Osteoblast (primary cell): ENCODE results near the gene SLC6A18. TPM values are rescaled to one million over a fixed set of nuclear protein-coding genes. Genes with fewer than 3 reads are reported as not detected.

Experiments used
- DNase-seq: peaks from one replicate; pipeline ENCODE4 v3.0.0; 2011; ENCODE audit warnings: low spot score, mixed read lengths; ENCODE audit not compliant: insufficient read length; ENCODE audit errors: missing footprints
- H2AFZ ChIP-seq: 2 replicates; pipeline ENCODE4 v1.6.0; 2011; ENCODE audit warnings: mild to moderate bottlenecking, low read length
- H3K27ac ChIP-seq: 2 replicates; pipeline ENCODE4 v1.5.1; 2011; ENCODE audit warnings: mild to moderate bottlenecking, low read depth, low read length, moderate library complexity
- H3K27me3 ChIP-seq: 2 replicates; pipeline ENCODE4 v1.6.0; 2012; ENCODE audit warnings: mild to moderate bottlenecking, control low read depth, inconsistent platforms, low read length, moderate library complexity; ENCODE audit not compliant: insufficient read depth
- H3K36me3 ChIP-seq: 2 replicates; pipeline ENCODE4 v1.5.1; 2011; ENCODE audit warnings: mild to moderate bottlenecking, low read length, control low read depth, moderate library complexity; ENCODE audit not compliant: insufficient read depth
- H3K4me1 ChIP-seq: 2 replicates; pipeline ENCODE4 v1.5.1; 2011; ENCODE audit warnings: mild to moderate bottlenecking, low read length, control low read depth, moderate library complexity; ENCODE audit not compliant: insufficient read depth
- H3K4me2 ChIP-seq: 2 replicates; pipeline ENCODE4 v1.6.0; 2011; ENCODE audit warnings: mild to moderate bottlenecking, low read length; ENCODE audit not compliant: insufficient read depth
- H3K4me3 ChIP-seq: fragments of 200-600 bp; sonication (generic); 3 replicates; pipeline ENCODE4 v1.5.1; 2012; ENCODE audit warnings: mild to moderate bottlenecking, low read length, inconsistent platforms; ENCODE audit not compliant: insufficient read depth
- H3K79me2 ChIP-seq: 2 replicates; pipeline ENCODE4 v1.6.0; 2012; ENCODE audit warnings: mild to moderate bottlenecking, low read length, control low read depth, inconsistent platforms; ENCODE audit not compliant: insufficient read depth
- H3K9me3 ChIP-seq: 2 replicates; pipeline ENCODE4 v1.5.1; 2011; ENCODE audit warnings: low read depth, low read length, control low read depth
- H4K20me1 ChIP-seq: 2 replicates; pipeline ENCODE4 v1.6.0; 2012; ENCODE audit warnings: mild to moderate bottlenecking, low read length, control low read depth; ENCODE audit not compliant: insufficient read depth
- total RNA-seq: library from RNA; depleted of rRNA; stranded (reverse); fragments of >200 nt; gene quantifications from 2 replicates; pipeline ENCODE4 v1.2.3, GENCODE V29; 2012
- TF ChIP-seq, protein P1 (sequence below): IDR thresholded peaks from 2 replicates; pipeline ENCODE4 v1.5.1; 2011; ENCODE audit warnings: mild to moderate bottlenecking, low read depth, low read length, moderate library complexity; ENCODE audit errors: extremely low read depth

The SLC6A18 gene
- total RNA-seq, 1 donor: not detected

DNA sequence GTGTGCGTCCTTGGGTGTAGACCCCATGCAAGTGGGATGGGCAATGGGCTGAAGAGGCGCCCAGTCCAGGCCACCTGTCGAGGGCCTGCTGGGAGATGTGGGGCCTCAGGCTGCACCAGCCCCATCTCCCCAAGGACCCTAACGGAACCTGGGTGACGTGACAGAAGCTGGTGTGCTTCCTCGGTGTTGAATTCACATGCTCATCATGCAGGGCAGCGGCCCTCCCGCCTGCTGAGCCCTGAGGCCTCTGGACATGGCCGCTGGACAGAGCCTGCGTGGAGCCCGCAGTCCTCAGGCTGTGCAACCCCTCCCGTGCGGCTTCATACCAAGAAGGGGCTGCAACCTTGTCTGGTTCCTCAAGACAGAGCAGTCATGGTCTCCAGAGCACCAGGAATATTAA, 42.9 kb downstream of the SLC6A18 start:
- Histone ChIP-seq H3K4me2 (no peak overlapping the region), H3K36me3 (no peaks in the 10 kb centered on the region), H3K4me3 (no peak overlapping the region), H3K27me3 (no peaks in the 10 kb centered on the region), H2AFZ (no peak overlapping the region), H3K27ac (no peak overlapping the region), H4K20me1 (no peaks in the 10 kb centered on the region), H3K79me2 (no peaks in the 10 kb centered on the region), H3K9me3 (no peaks in the 10 kb centered on the region), H3K4me1 (no peaks in the 10 kb centered on the region)
- no peak for DNase-seq
- TF ChIP-seq, protein P1, sequence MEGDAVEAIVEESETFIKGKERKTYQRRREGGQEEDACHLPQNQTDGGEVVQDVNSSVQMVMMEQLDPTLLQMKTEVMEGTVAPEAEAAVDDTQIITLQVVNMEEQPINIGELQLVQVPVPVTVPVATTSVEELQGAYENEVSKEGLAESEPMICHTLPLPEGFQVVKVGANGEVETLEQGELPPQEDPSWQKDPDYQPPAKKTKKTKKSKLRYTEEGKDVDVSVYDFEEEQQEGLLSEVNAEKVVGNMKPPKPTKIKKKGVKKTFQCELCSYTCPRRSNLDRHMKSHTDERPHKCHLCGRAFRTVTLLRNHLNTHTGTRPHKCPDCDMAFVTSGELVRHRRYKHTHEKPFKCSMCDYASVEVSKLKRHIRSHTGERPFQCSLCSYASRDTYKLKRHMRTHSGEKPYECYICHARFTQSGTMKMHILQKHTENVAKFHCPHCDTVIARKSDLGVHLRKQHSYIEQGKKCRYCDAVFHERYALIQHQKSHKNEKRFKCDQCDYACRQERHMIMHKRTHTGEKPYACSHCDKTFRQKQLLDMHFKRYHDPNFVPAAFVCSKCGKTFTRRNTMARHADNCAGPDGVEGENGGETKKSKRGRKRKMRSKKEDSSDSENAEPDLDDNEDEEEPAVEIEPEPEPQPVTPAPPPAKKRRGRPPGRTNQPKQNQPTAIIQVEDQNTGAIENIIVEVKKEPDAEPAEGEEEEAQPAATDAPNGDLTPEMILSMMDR: no peak

GRCh38 chr5:1268666-1269065, 43.5 kb downstream of the SLC6A18 start:
- H3K4me2 ChIP-seq: no peak overlapping the region
- TF ChIP-seq, protein P1: no peak
- DNase-seq: no peak
- no peaks in the 10 kb centered on the region for H3K79me2 ChIP-seq
- no peaks in the 10 kb centered on the region for H3K36me3 ChIP-seq
- H3K9me3 ChIP-seq: no peaks in the 10 kb centered on the region
- no peak overlapping the region for H3K4me3 ChIP-seq
- no peaks in the 10 kb centered on the region for H3K4me1 ChIP-seq
- H3K27me3 ChIP-seq: no peaks in the 10 kb centered on the region
- no peak overlapping the region for H3K27ac ChIP-seq
- no peaks in the 10 kb centered on the region for H4K20me1 ChIP-seq
- H2AFZ ChIP-seq: no peak overlapping the region

GRCh38 chr5:1270426-1270825, 45.2 kb downstream of the SLC6A18 start:
- Histone ChIP-seq H4K20me1 (no peaks in the 10 kb centered on the region), H3K9me3 (no peaks in the 10 kb centered on the region), H3K4me2 (no peak overlapping the region), H3K36me3 (no peaks in the 10 kb centered on the region), H3K27me3 (no peaks in the 10 kb centered on the region), H3K27ac (no peak overlapping the region), H2AFZ (no peak overlapping the region), H3K79me2 (no peaks in the 10 kb centered on the region), H3K4me3 (no peak overlapping the region), H3K4me1 (no peaks in the 10 kb centered on the region)
- TF ChIP-seq, protein P1: no peak
- no peak for DNase-seq

GRCh38 chr5:1270933-1271914, 46.0 kb downstream of the SLC6A18 start:
- no peaks in the 10 kb centered on the region for H3K9me3 ChIP-seq
- no peaks in the 10 kb centered on the region for H3K27me3 ChIP-seq
- TF ChIP-seq, protein P1: no peak
- no peak for DNase-seq
- no peak overlapping the region for H3K4me2 ChIP-seq
- H2AFZ ChIP-seq: no peak overlapping the region
- no peak overlapping the region for H3K27ac ChIP-seq
- H3K79me2 ChIP-seq: no peaks in the 10 kb centered on the region
- H3K4me1 ChIP-seq: no peaks in the 10 kb centered on the region
- H3K4me3 ChIP-seq: no peak overlapping the region
- H4K20me1 ChIP-seq: no peaks in the 10 kb centered on the region
- H3K36me3 ChIP-seq: no peaks in the 10 kb centered on the region
